NCI-H510A treated with DMSO at 0.1 percent for 48 hours (cell line): ENCODE data around the gene RAD51D.
A peak's percentile ranks its signal among the peaks of the same experiment; 100 is the strongest.
"Not testable (repeated sequence)": the region's sequence is repeated elsewhere in the genome, so short reads cannot be mapped to it uniquely, and the experiment has no call there.

Experiments used
- DNase-seq: peaks from one replicate; lab custom pipeline; 2025; lab: John Stamatoyannopoulos, UW

The RAD51D gene

GRCh38 chr17:35090707-35091106 lies 29.0 kb downstream of the RAD51D start:
- not testable (repeated sequence) for DNase-seq

DNA sequence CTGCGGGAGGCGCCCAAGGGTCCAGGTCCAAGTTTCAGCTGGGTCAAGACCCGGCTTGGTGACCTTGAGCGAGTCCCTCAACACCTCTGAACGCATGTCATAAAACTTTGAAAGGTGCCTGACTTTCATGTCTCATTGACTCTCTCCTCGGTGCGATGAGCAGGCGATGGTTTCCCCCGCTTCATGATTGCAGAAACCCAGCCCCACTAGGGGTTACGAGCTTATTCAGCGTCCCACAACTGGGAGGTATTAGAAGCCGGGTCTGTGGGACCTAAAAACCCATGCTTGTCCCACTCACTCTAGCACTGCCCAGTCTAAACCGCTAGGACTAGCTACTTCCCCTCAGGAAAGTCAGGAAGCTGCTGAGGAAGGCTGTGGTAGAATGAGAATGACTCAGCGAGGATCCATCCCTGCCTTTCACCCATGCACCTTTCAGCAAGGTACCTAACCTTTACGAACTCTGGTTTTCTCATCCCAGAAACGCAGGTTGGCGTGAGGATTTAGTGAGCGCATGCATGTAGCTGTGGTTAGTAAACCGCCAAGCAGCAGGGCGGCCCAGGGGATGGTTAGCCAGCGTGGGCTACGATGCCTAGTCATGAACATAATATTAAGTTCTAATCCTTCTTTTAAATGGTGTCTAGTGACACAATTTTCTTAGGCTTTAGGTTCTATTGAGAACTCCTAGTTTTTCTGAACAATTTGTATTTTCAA lies 29.9 kb downstream of the RAD51D start:
- no peak for DNase-seq

GRCh38 chr17:35088881-35089585 lies 30.6 kb downstream of the RAD51D start:
- peak; percentile 62 for DNase-seq

DNA sequence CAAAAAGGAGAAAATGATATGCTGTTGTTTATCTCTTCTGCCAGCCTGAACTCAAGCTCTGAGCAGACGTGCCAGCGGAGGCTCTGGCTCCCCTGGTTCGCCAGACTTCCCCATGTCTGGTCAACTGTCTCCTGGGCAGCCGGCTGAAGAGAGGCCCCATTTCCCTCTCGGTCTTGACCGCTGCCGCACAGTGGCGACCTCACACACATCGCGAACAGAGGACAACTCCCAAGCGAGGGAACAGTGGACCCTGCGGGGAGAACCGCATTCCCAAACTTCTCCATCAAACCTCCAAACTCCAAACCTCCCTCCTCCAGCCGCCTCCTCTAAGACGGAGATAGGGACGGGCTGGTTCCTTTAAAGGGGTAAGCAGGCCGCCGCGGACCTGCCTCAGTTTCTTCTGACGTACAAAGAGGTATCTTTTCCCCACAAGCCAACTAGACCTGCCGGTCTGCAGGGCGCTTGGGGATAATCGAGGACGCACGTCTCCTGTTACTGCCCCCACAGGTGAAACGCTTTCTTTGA lies 31.2 kb downstream of the RAD51D start:
- peak; percentile 59 for DNase-seq

GRCh38 chr17:35087731-35088355 lies 31.8 kb downstream of the RAD51D start:
- peak; percentile 54 for DNase-seq

DNA sequence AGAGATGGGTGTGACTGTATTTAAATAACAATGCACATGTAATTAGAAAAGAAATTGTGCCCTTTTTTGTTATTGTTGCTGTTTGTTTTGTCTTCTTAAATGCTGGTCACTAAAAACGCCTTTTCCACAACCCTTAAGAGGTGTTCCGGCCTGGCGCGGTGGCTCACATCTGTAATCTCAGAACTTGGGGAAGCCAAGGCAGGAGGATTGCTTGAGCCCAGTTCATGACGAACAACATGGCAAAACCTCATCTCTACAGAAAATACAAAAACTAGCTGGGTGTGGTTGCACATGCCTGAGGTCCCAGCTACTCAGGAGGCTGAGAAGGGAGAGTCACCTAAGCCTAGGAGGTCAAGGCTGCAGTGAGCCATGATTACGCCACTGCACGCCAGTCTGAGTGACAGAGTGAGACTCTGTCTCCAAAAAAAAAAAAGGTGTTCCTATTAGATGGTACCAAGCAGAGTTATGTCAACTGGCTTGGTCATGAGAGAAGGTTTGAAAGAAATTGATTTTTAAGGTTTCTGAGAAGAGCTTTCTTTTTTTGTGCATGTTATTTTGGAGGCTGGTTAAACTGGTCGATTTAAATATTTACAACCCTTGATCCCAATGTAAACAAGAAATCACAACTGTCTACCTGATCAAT lies 32.6 kb downstream of the RAD51D start:
- DNase-seq = no peak

DNA sequence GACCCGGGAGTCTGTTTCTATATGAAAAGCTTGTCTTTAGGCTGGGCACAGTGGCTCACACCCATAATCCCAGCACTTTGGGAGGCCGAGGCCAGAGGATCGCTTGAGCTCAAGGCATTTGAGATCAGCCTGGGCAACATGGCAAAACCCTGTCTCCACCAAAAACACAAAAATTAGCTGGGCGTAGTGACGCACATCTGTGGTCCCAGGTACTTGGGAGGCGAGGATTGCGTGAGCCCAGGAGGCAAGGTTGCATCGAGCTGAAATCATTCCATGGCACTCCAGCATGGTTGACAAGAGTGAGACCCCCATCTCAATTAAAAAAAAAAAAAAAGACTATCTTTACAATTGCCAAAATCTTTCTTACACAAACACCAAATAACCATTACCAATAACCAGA lies 33.5 kb downstream of the RAD51D start:
- no peak for DNase-seq

- no peak for DNase-seq
Observed at GRCh38 chr17:35084987-35085386, 34.7 kb downstream of the RAD51D start.

DNA sequence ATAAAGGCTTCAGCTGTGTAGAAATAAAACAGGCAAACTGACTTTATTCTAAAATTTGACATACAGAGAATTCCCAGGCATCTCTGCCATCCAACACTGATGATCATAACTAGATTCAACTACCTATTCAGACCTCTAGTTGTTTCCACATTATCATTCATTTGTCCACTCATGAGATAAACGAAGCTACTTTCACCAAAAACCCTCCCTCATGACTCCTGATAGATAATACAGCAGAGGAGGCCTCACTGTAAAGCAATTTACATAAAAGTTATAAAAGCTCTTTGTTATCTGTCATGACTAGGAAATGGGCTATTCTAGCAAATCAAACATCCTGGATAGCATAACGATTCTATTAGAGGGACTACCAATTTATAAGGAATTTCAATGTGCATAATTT lies 36.6 kb downstream of the RAD51D start:
- DNase-seq = no peak

GRCh38 chr17:35082073-35082657 lies 37.5 kb downstream of the RAD51D start:
- DNase-seq = no peak

- DNase-seq = no peak
Observed at GRCh38 chr17:35081638-35082037, 38.0 kb downstream of the RAD51D start.

DNA sequence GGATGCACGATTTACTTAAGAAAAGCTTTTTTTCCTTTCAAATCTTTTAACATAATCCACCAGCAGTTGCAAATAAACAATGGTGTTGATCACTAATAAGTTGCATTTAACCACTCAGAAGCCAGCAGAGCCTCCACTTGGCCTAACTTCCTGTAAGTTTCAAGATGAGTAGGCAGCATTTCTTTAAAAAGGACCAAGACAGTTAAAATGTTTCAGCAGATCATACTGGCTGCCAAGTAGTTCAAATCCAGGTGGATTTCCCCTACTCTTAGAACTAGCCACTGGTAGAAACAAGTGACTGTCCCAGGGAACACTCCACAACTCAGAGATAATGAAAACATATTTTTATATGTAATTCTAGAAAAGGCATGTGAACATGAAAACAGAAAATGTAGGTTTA lies 39.1 kb downstream of the RAD51D start:
- no peak for DNase-seq

DNA sequence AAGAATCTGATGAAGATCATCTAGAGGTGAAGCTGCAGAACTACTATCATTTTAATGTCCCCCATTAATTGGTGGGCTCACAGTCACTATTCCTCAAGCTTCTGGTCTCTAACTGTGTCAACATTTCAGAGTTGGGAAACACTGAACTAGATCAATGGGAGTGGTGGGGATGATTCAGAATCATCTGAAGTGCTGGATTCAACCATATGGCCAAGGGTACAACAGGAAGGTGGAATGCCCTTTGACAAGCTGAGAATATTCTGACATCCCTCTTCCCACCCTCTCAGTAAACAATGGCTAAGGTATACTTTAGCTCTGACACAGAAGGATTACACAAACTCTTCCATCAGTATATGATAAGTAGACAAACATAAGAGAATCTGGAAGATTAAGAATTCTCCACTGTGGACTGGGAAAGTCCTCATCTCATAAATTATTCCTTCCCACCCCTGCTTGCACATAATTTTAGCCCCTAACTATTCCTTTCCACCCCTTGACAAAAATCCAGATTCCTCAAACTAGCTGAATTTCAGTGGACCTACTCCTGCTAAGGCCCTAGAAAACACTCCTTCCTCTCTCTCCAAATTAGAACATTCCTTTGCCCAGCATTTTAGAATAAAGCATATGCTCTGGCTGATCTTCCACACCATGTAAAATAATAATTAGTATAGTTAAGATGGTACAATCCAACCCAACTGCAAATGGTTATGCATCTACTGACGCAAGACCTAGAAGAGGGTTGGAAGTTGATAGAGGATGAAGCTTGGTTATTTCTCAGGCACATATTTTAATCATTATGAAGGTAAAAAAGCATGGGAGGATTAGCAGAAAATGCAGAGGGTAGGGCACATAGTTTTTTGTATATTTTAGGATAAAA lies 39.9 kb downstream of the RAD51D start:
- DNase-seq = no peak

- no peak for DNase-seq
Observed at GRCh38 chr17:35076874-35077273, 42.8 kb downstream of the RAD51D start.

DNA sequence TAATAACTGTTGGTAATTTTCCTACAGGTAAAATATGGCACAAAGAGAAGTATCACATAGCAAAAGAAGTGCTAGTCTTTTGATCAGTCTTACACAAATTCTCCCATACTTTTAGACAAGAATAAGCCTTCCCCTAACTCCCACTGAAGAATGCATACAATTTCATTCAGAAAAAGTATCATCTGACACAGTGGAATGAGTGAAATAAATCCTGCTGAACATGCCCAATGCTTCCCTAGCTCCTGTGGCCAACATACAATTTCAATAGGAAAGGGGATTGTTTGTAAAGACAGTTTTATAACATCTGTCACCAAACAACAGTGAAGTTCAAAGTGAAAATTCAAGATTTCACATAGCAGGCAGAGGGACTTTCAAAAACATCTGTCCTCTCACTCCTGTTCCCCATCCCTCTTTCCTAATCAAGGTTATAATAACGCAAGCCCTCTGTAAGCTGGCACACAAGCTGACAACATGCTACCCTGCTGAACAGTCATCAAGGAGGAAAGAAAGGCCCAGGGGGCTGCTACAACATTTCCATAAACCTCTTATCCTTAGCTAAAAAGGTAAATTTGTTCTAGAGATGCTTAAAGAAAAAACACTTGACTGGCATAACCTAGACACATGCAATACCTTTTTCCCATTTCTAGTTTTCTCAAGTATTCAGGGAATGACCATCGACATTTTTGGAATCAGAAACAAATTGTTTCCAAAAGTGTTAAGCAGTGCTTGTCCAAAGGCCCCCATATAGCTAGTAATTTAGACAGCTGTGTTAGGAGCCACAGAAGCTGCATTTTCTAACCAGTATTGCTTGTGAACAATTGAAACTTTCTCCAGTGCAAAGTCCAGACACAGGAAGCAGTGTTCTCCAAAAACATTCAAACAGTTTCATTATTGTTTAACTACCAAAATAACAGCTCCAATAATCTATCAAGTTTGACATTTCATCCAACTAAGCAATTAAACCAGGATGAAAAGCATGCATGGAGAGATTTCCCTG lies 44.7 kb downstream of the RAD51D start:
- no peak for DNase-seq

GRCh38 chr17:35073991-35074627 lies 45.6 kb downstream of the RAD51D start:
- DNase-seq = no peak

DNA sequence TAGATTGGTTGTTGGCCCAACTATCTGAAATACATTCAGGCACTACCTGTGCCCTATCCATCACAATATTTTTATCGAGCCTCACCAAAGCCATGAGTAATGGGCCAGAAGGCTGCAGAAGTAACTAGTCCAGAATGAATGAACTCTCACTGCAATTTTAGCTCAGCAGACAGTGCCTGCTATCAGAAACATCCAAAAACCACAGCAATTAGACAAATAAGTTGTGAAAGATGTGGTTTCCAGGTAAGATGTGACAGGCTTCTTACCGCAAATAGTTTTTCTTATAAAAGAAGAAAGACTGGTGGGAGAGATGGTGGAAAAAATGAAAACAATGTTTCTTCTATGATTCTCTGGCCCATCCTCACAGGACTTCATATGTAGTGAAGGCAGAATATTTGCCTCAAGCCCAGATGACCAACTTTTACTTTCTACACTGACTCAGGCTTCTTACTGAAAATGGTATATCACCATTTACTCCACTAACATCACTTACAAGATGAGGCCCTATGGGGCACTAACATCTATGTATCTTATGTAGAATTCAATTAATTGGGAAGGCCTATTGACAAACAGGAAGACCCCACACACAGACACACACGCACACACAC lies 46.4 kb downstream of the RAD51D start:
- DNase-seq = no peak

GRCh38 chr17:35069311-35069710 lies 50.3 kb downstream of the RAD51D start:
- no peak for DNase-seq

- no peak for DNase-seq
Observed at GRCh38 chr17:35068249-35068648, 51.4 kb downstream of the RAD51D start.
